Smooth muscle cell of the pulmonary artery (primary cell): Measurements from ENCODE around the gene SLC66A2. TPM values are rescaled to one million over a fixed set of nuclear protein-coding genes. Genes with fewer than 3 reads are reported as not detected.

Source experiments
- total RNA-seq: library from RNA; depleted of rRNA; stranded (reverse); fragments of >200 nt; gene quantifications from 2 replicates; pipeline ENCODE4 v1.2.3, GENCODE V29; 2014

SLC66A2 gene
- total RNA-seq = 45.9 and 48.1 TPM in 2 replicates

DNA sequence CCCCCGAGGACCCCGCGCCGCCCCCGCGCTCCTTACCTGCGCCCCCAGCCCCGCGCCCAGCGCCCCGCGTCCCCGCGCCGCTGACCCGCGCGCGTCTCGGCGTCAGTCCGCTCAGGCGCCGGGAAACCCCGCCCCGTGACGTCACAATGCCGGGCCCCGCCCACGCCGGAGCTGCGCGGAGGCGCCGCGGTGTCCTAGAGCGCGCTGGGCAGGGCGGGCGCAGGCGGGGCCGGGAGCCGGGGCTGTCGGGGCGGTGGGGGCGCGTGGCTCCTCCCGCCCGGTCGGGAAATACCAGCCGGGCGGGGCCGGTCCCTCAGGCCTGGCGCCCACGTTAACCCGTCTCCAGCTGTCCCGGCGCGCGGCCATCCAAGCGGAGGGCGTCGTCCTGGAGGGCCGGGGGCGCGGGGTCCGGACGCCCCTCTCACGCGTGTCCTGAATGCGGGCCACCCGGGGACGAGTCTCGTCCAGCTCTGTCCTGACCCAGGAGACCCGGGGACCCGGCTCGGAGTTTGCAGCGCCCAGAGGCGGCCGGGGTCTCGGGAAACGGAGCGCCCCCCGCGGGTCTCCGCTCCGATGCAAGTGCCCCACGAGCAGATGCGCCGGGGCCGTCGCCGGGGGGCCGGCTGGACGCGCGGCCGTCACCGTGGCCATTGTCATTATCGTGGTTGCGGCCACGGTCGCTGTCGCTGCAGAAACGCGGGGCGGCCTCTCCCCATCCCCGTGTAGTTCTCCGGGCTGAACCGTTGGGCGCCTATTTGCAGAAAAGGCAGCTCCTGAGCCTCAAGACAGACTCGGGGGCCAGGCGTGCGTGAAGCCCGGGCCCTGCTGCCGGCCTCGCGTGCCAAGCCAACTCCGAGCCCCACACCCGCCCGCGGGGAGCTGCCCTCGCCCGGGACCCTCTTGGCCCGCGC lies at the start of gene SLC66A2:
SLC66A2 (minus strand) TSS at position 109 of the 911 bp plus-strand sequence. CDS start 727 bp downstream, outside the sequence.

GRCh38 chr18:79988451-79989194 lies 37.2 kb upstream of the SLC66A2 start, which contains the start of gene TXNL4A:
TXNL4A (minus strand) TSS chr18:79988563; CDS start chr18:79988392, 171 bp downstream.

GRCh38 chr18:79964330-79965118 lies 13.1 kb upstream of the SLC66A2 start, which contains the start of gene HSBP1L1:
HSBP1L1 (plus strand) TSS chr18:79964643; CDS start chr18:79964736, 93 bp downstream.

Other genes starting within 250 kb of the SLC66A2 start
- gene KCNG2, start 153.7 kb downstream of the SLC66A2 start, total RNA-seq = not detected in 2 replicates
- gene HSBP1L1, start 13.0 kb upstream of the SLC66A2 start, total RNA-seq = 3.9 and 4.2 TPM in 2 replicates
- 45.2 and 54.2 TPM in 2 replicates for gene TXNL4A, start 36.9 kb upstream of the SLC66A2 start, total RNA-seq
- gene RBFA, start 82.8 kb upstream of the SLC66A2 start, total RNA-seq = 23.1 and 25.4 TPM in 2 replicates
- 14.7 and 15.1 TPM in 2 replicates for gene ADNP2, start 157.6 kb upstream of the SLC66A2 start, total RNA-seq